ENCODE measurements around the gene SCUBE1. TPM values are rescaled to one million over a fixed set of nuclear protein-coding genes. Genes with fewer than 3 reads are reported as not detected.

SCUBE1 gene
- total and polyA plus RNA-seq, 2 of the 4 experiments (the other 2 are of a cell fraction), result not detected

DNA sequence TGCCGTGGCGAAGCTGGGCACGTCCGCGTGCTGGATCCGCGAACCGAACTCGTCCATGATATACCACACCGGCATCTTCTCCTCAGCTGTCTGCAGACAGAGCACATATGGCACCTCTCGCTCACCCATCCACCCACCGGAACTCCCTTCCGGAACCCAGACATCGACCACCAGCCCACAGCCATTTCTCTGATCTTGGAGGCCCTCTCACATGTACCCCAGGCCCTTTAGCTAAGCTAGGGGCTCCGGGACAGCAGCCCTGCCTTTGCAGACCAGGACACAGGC is 163.3 kb downstream of the SCUBE1 start:
- DNase-seq (no peak), ATAC-seq (ENCODE audit: low read depth) (no peak)
- H3K4me1 ChIP-seq (ENCODE audit: control insufficient read depth, insufficient read depth, low read length), result no peaks in the 10 kb centered on the region
- H3K79me1 ChIP-seq (ENCODE audit: low read depth in 1 of 2, low read length in 2 of 2), result peaks cover 3 to 34% of the 10 kb centered on the region in 2 experiments; a peak in 3 of 4 replicates
- H2BK120ac ChIP-seq (ENCODE audit: low read depth, low read length), result no peak overlapping the region
- H3K9me3 ChIP-seq (ENCODE audit: control insufficient read depth, insufficient read depth, low read length), result no peaks in the 10 kb centered on the region
- no peak overlapping the region for H4K8ac ChIP-seq (ENCODE audit: low read depth in 2 of 2, low read length in 2 of 2)
- no peak overlapping the region for H4K5ac ChIP-seq (ENCODE audit: low read depth, low read length)
- BruUV-seq (replicated peaks), result no TSS peak
- WGBS, 2 experiments (ENCODE audit: extremely low coverage in 2 of 2, insufficient read length in 1 of 2), result no CpG with 5 or more reads among the region's 15 CpGs
- ChIA-PET CTCF (no interaction called here), POLR2A (ENCODE audit: unreplicated experiment) (no interaction called here)
- no peak overlapping the region for H2BK5ac ChIP-seq (ENCODE audit: low read depth, low read length, poor library complexity, severe bottlenecking)
- dilution Hi-C loops (cut with HindIII; ENCODE audit: low sequenced_read_pairs, unreplicated experiment) (no loop called here), in situ Hi-C loops (cut with MboI; ENCODE audit: low sequenced_read_pairs) (no loop called here), intact Hi-C loops (cut with micrococcal nuclease) (no loop called here)
- peaks cover 6% of the 10 kb centered on the region for H4K20me1 ChIP-seq (ENCODE audit: insufficient read depth, low read length)
- H2BK20ac ChIP-seq (ENCODE audit: low read depth, low read length), result no peak overlapping the region
- H2BK15ac ChIP-seq (ENCODE audit: low read depth, low read length), result no peak overlapping the region
- H2AK9ac ChIP-seq (replicated peaks; ENCODE audit: low read depth, low read length, poor library complexity), result no peak overlapping the region
- no peak overlapping the region for H3K56ac ChIP-seq (ENCODE audit: extremely low read depth, insufficient read depth, low read length)
- H3K23ac ChIP-seq (ENCODE audit: low read depth, low read length), result no peak overlapping the region
- no peak overlapping the region for H3K14ac ChIP-seq (replicated peaks; ENCODE audit: low read depth, low read length)
- no peak overlapping the region for H4K91ac ChIP-seq (ENCODE audit: insufficient read depth, low read depth, low read length)
- peaks cover 26% of the 10 kb centered on the region; the same call in 1 of the 2 replicates for H3K36me3 ChIP-seq (ENCODE audit: control insufficient read depth, insufficient read depth, low read length)
- no peak overlapping the region for H3K4ac ChIP-seq (ENCODE audit: low read depth, low read length)
- no peak overlapping the region for H2AK5ac ChIP-seq (ENCODE audit: low read depth, low read length)
- H3K18ac ChIP-seq (ENCODE audit: low read depth, low read length), result no peak overlapping the region
- no peaks in the 10 kb centered on the region for H3K27me3 ChIP-seq (ENCODE audit: control insufficient read depth, insufficient read depth, low read length)
- H2AFZ ChIP-seq (replicated peaks; ENCODE audit: low read length, poor library complexity), result no peak overlapping the region
- no peak overlapping the region for H3K27ac ChIP-seq (ENCODE audit: insufficient read depth, low read length)
- H3K4me2 ChIP-seq (ENCODE audit: low read depth, low read length), result no peak overlapping the region
- no peak overlapping the region for H3K4me3 ChIP-seq (ENCODE audit: insufficient read depth, low read depth, low read length)
- TF ChIP-seq, protein P1, sequence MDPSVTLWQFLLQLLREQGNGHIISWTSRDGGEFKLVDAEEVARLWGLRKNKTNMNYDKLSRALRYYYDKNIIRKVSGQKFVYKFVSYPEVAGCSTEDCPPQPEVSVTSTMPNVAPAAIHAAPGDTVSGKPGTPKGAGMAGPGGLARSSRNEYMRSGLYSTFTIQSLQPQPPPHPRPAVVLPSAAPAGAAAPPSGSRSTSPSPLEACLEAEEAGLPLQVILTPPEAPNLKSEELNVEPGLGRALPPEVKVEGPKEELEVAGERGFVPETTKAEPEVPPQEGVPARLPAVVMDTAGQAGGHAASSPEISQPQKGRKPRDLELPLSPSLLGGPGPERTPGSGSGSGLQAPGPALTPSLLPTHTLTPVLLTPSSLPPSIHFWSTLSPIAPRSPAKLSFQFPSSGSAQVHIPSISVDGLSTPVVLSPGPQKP (IDR thresholded peaks at IDR 0.05; ENCODE audit: borderline replicate concordance, low read depth, low read length), result no peak
- no peak for TF ChIP-seq BHLHE40 (IDR thresholded peaks at IDR 0.05; ENCODE audit: low read depth, low read length)
- no peak for TF ChIP-seq CHD1 (IDR thresholded peaks at IDR 0.05; ENCODE audit: low read depth, low read length)
- TF ChIP-seq CEBPB (IDR thresholded peaks at IDR 0.05; ENCODE audit: low read depth, low read length), result no peak
- TF ChIP-seq FOS (IDR thresholded peaks at IDR 0.05; ENCODE audit: low read depth, low read length), result no peak
- TF ChIP-seq SMC3 (IDR thresholded peaks at IDR 0.05; ENCODE audit: low read depth, low read length), result no peak
- TF ChIP-seq MXI1 (IDR thresholded peaks at IDR 0.05; ENCODE audit: borderline replicate concordance, low read depth, low read length), result no peak
- TF ChIP-seq, protein P2, sequence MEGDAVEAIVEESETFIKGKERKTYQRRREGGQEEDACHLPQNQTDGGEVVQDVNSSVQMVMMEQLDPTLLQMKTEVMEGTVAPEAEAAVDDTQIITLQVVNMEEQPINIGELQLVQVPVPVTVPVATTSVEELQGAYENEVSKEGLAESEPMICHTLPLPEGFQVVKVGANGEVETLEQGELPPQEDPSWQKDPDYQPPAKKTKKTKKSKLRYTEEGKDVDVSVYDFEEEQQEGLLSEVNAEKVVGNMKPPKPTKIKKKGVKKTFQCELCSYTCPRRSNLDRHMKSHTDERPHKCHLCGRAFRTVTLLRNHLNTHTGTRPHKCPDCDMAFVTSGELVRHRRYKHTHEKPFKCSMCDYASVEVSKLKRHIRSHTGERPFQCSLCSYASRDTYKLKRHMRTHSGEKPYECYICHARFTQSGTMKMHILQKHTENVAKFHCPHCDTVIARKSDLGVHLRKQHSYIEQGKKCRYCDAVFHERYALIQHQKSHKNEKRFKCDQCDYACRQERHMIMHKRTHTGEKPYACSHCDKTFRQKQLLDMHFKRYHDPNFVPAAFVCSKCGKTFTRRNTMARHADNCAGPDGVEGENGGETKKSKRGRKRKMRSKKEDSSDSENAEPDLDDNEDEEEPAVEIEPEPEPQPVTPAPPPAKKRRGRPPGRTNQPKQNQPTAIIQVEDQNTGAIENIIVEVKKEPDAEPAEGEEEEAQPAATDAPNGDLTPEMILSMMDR (conservative IDR thresholded peaks at IDR 0.05; ENCODE audit: low read depth, low read length), result no peak
- no peak for TF ChIP-seq MAFK (IDR thresholded peaks at IDR 0.05; ENCODE audit: low read depth, low read length)
- no peak for TF ChIP-seq RAD21 (IDR thresholded peaks at IDR 0.05; ENCODE audit: low read length)
- no peak for TF ChIP-seq MAZ (IDR thresholded peaks at IDR 0.05; ENCODE audit: borderline replicate concordance, low read depth, low read length)
- peaks cover 11% of the 10 kb centered on the region for H3K9me1 ChIP-seq (ENCODE audit: insufficient read depth, low read length)
- no peak overlapping the region for H3K9ac ChIP-seq (ENCODE audit: low read depth, low read length)

All from IMR-90 (cell line).